HEK293 (cell line): ENCODE results near the gene KCNV2.

Source experiments
- HOXC10 ChIP-seq: sonication (generic); formaldehyde crosslinking; IDR thresholded peaks from 2 replicates; pipeline ENCODE4 v1.8.1; 2023; ENCODE audit warnings: mild to moderate bottlenecking, missing genetic modification reagents
- YY1 ChIP-seq: fragments of 450-650 bp; formaldehyde crosslinking; IDR thresholded peaks from 2 replicates; pipeline ENCODE4 v1.5.1; 2018; ENCODE audit warnings: missing biosample characterization, missing genetic modification characterization
- ZBTB8A ChIP-seq: fragments of 450-650 bp; formaldehyde crosslinking; IDR thresholded peaks from 2 replicates; pipeline ENCODE4 v1.5.1; 2016; ENCODE audit warnings: missing biosample characterization, missing genetic modification characterization
- ZNF274 ChIP-seq, 2 experiments: fragments of 200-500 bp in 1 of 2; fragments of 450-650 bp in 1 of 2; sonication (Bioruptor generic) in 1 of 2; formaldehyde crosslinking in 1 of 2; IDR thresholded peaks; 2 replicates each; pipeline versions ENCODE4 v1.5.1 to v1.6.1; 2014 to 2016; ENCODE audit warnings: borderline replicate concordance in 1 of 2, inconsistent platforms in 1 of 2, low read length in 1 of 2, missing biosample characterization in 1 of 2, missing genetic modification characterization in 1 of 2
- ZNF341 ChIP-seq: fragments of 450-650 bp; formaldehyde crosslinking; IDR thresholded peaks from 2 replicates; pipeline ENCODE4; 2016; ENCODE audit warnings: low read depth, missing biosample characterization, missing genetic modification characterization
- ZNF350 ChIP-seq: fragments of 450-650 bp; formaldehyde crosslinking; IDR thresholded peaks from 2 replicates; pipeline ENCODE4 v1.5.0; 2017; ENCODE audit warnings: missing biosample characterization, mild to moderate bottlenecking, missing genetic modification characterization
- ZNF560 ChIP-seq: fragments of 450-650 bp; formaldehyde crosslinking; IDR thresholded peaks from 2 replicates; pipeline ENCODE4 v1.5.1; 2017; ENCODE audit warnings: missing biosample characterization, missing genetic modification characterization, borderline replicate concordance
- ZNF776 ChIP-seq: fragments of 450-650 bp; formaldehyde crosslinking; IDR thresholded peaks from 2 replicates; pipeline ENCODE4 v1.5.0; 2017; ENCODE audit warnings: missing biosample characterization, missing genetic modification characterization, borderline replicate concordance
- ZSCAN16 ChIP-seq: fragments of 450-650 bp; formaldehyde crosslinking; IDR thresholded peaks from 2 replicates; pipeline ENCODE4 v1.5.1; 2016; ENCODE audit warnings: missing biosample characterization, missing genetic modification characterization
- ZSCAN18 ChIP-seq: fragments of 450-650 bp; formaldehyde crosslinking; IDR thresholded peaks from 2 replicates; pipeline ENCODE4 v1.5.1; 2016; ENCODE audit warnings: missing biosample characterization, missing genetic modification characterization
- TF ChIP-seq, protein P1 (sequence below): fragments of 450-650 bp; formaldehyde crosslinking; IDR thresholded peaks from 2 replicates; pipeline ENCODE4 v1.5.1; 2016; ENCODE audit warnings: missing biosample characterization, missing genetic modification characterization

- TF ChIP-seq ZNF776 (tag by site-specific recombination) (no peak), YY1 (tag by site-specific recombination) (no peak), ZNF560 (tag by site-specific recombination) (no peak), ZNF341 (tag by site-specific recombination) (no peak), HOXC10 (no peak), ZSCAN18 (tag by site-specific recombination) (no peak), ZNF274 (IDR thresholded peaks at IDR 0.05; ENCODE audit: low read length) (no peak), ZNF274 (tag by site-specific recombination; IDR thresholded peaks at IDR 0.05; ENCODE audit: borderline replicate concordance) (no peak), ZSCAN16 (tag by site-specific recombination) (no peak), ZNF350 (tag by site-specific recombination) (no peak), ZBTB8A (tag by site-specific recombination) (no peak)
- TF ChIP-seq, protein P1, sequence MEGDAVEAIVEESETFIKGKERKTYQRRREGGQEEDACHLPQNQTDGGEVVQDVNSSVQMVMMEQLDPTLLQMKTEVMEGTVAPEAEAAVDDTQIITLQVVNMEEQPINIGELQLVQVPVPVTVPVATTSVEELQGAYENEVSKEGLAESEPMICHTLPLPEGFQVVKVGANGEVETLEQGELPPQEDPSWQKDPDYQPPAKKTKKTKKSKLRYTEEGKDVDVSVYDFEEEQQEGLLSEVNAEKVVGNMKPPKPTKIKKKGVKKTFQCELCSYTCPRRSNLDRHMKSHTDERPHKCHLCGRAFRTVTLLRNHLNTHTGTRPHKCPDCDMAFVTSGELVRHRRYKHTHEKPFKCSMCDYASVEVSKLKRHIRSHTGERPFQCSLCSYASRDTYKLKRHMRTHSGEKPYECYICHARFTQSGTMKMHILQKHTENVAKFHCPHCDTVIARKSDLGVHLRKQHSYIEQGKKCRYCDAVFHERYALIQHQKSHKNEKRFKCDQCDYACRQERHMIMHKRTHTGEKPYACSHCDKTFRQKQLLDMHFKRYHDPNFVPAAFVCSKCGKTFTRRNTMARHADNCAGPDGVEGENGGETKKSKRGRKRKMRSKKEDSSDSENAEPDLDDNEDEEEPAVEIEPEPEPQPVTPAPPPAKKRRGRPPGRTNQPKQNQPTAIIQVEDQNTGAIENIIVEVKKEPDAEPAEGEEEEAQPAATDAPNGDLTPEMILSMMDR (tag by site-specific recombination): no peak
These were observed 2.9 kb downstream of the KCNV2 start for GRCh38 chr9:2720179-2720654.
